Activated CD8-positive, alpha-beta memory T cell treated with anti-CD3 and anti-CD28 coated beads for 36 hours (primary cell): ENCODE data around the gene WBP1L. TPM values are rescaled to one million over a fixed set of nuclear protein-coding genes. Genes with fewer than 3 reads are reported as not detected.
"Not testable (repeated sequence)": the region's sequence is repeated elsewhere in the genome, so short reads cannot be mapped to it uniquely, and the experiment has no call there.

ENCODE experiments used
- CTCF ChIA-PET: fragments of 350-600 bp; sonication (Branson Sonifier 250); formaldehyde crosslinking; loops from one replicate; lab custom pipeline; 2021; ENCODE audit warnings: antibody characterized with exemption; lab: Charles Lee
- POLR2A ChIA-PET: fragments of 350-600 bp; sonication (Branson Sonifier 250); formaldehyde crosslinking; loops from one replicate; lab custom pipeline; 2021; ENCODE audit warnings: antibody characterized with exemption; lab: Charles Lee
- total RNA-seq, 2 experiments: library from RNA; stranded (reverse); gene quantifications; one replicate each; pipeline ENCODE4 v1.2.3, GENCODE V29; 2021

The WBP1L gene
- total RNA-seq, 2 experiments from 2014 or later: 12.7 to 13.8 TPM

- ChIA-PET POLR2A (interaction anchor here (0.7 kb wide), 1 partner anchor 27 kb away, joined by 7 read pairs; no protein-coding TSS in a partner anchor), CTCF (interaction anchor here (0.7 kb wide), 2 partner anchors 201 to 204 kb away, joined by 5 to 6 read pairs; partner anchors contain the start of gene CNNM2)
These were observed 26.7 kb upstream of the WBP1L start for GRCh38 chr10:102716900-102717565.

GRCh38 chr10:102718220-102718619 is 25.5 kb upstream of the WBP1L start:
- CTCF ChIA-PET: no interaction called here
- POLR2A ChIA-PET: no interaction called here

- CTCF ChIA-PET: interaction anchor here (0.6 to 1.0 kb wide), 2 partner anchors 107 to 206 kb away, joined by 3 to 4 read pairs; no protein-coding TSS in a partner anchor
- POLR2A ChIA-PET: interaction anchor here (0.5 to 0.6 kb wide), 2 partner anchors 201 to 1714 kb away, joined by 3 to 4 read pairs; no protein-coding TSS in a partner anchor
These were observed 23.4 kb upstream of the WBP1L start for GRCh38 chr10:102720337-102720736.

GRCh38 chr10:102720775-102721301 is 22.9 kb upstream of the WBP1L start:
- ChIA-PET CTCF (interaction anchor here (0.6 kb wide), 1 partner anchor 106 kb away, joined by 3 read pairs; no protein-coding TSS in a partner anchor), POLR2A (interaction anchor here (0.6 kb wide), 1 partner anchor 1715 kb away, joined by 3 read pairs; no protein-coding TSS in a partner anchor)

- ChIA-PET POLR2A (no interaction called here), CTCF (no interaction called here)
These were observed 21.8 kb upstream of the WBP1L start for GRCh38 chr10:102721954-102722353.

- POLR2A ChIA-PET: no interaction called here
- CTCF ChIA-PET: interaction anchor here (1.4 kb wide), 1 partner anchor 9 kb away, joined by 3 read pairs; no protein-coding TSS in a partner anchor
These were observed 19.8 kb upstream of the WBP1L start for GRCh38 chr10:102723989-102724388.

GRCh38 chr10:102726274-102726673 is 17.5 kb upstream of the WBP1L start:
- ChIA-PET POLR2A (interaction anchor here (1.4 kb wide), 1 partner anchor 12 kb away, joined by 4 read pairs; the partner anchor contains the start of genes ARL3 and SFXN2), CTCF (no interaction called here)

GRCh38 chr10:102727037-102727818 is 16.5 kb upstream of the WBP1L start:
- POLR2A ChIA-PET: interaction anchor here (1.4 kb wide), 1 partner anchor 12 kb away, joined by 4 read pairs; the partner anchor contains the start of genes ARL3 and SFXN2
- CTCF ChIA-PET: interaction anchor here (0.6 to 1.4 kb wide), 2 partner anchors 13 to 597 kb away, joined by 3 to 5 read pairs; partner anchors contain the start of genes ARL3 and SFXN2

GRCh38 chr10:102729029-102730026 is 14.4 kb upstream of the WBP1L start:
- ChIA-PET CTCF (interaction anchor here (1.4 kb wide), 1 partner anchor 15 kb away, joined by 5 read pairs; the partner anchor contains the start of genes ARL3 and SFXN2), POLR2A (no interaction called here)

GRCh38 chr10:102731222-102731800 is 12.4 kb upstream of the WBP1L start:
- POLR2A ChIA-PET: interaction anchor here (0.6 kb wide), 1 partner anchor 8 kb away, joined by 9 read pairs; no protein-coding TSS in a partner anchor
- CTCF ChIA-PET: no interaction called here

GRCh38 chr10:102732661-102733060 is 11.1 kb upstream of the WBP1L start:
- ChIA-PET CTCF (interaction anchor here (1.0 to 1.2 kb wide), 2 partner anchors 9 to 11 kb away, joined by 3 read pairs; no protein-coding TSS in a partner anchor), POLR2A (no interaction called here)

- ChIA-PET CTCF (no interaction called here), POLR2A (no interaction called here)
These were observed 8.6 kb upstream of the WBP1L start for GRCh38 chr10:102735065-102735562.

- ChIA-PET POLR2A (interaction anchor here (0.7 kb wide), 1 partner anchor 36 kb away, joined by 6 read pairs; no protein-coding TSS in a partner anchor), CTCF (interaction anchor here (0.6 to 0.7 kb wide), 3 partner anchors 23 to 158 kb away, joined by 3 read pairs; partner anchors contain the start of gene SFXN2)
These were observed 5.0 kb upstream of the WBP1L start for GRCh38 chr10:102738692-102739121.

- POLR2A ChIA-PET: interaction anchor here (0.6 kb wide), 1 partner anchor 9 kb away, joined by 9 read pairs; no protein-coding TSS in a partner anchor
- CTCF ChIA-PET: no interaction called here
These were observed 3.5 kb upstream of the WBP1L start for GRCh38 chr10:102740229-102740628.

- ChIA-PET CTCF (no interaction called here), POLR2A (no interaction called here)
These were observed 2.0 kb upstream of the WBP1L start for GRCh38 chr10:102741726-102742237.

- CTCF ChIA-PET, POLR2A ChIA-PET: not testable (repeated sequence)
These were observed 1.4 kb upstream of the WBP1L start for GRCh38 chr10:102742313-102742712.

GRCh38 chr10:102743078-102743587 is 615 bp upstream of the WBP1L start:
- CTCF ChIA-PET: interaction anchor here (0.6 to 1.0 kb wide), 2 partner anchors 10 to 252 kb away, joined by 3 read pairs; no protein-coding TSS in a partner anchor

More at GRCh38 chr10:102743078-102743587, 615 bp upstream of the WBP1L start:
- POLR2A ChIA-PET: interaction anchor here (1.4 kb wide), 1 partner anchor 28 kb away, joined by 5 read pairs; the partner anchor contains the start of genes ARL3 and SFXN2
